Neural cell (in vitro differentiated cells): Measurements from ENCODE around the gene NEDD9. TPM values are rescaled to one million over a fixed set of nuclear protein-coding genes. Genes with fewer than 3 reads are reported as not detected.

Experiments used
- H2AFZ ChIP-seq: fragments of 200-600, 300-800 bp; sonication (generic), shearing (Covaris generic); 2 replicates; pipeline ENCODE4 v1.6.0; 2014; ENCODE audit warnings: low read depth, mild to moderate bottlenecking, antibody characterized with exemption, low read length, moderate library complexity
- H3F3A ChIP-seq: fragments of 200-600 bp; shearing (Covaris generic); 2 replicates; pipeline ENCODE4 v1.6.1; 2016; ENCODE audit warnings: mild to moderate bottlenecking, moderate library complexity, mixed read lengths, antibody characterized with exemption, low read length; ENCODE audit not compliant: insufficient read depth, poor library complexity, severe bottlenecking
- H3K27ac ChIP-seq: fragments of 200-600, 300-800 bp; sonication (generic), shearing (Covaris generic); 2 replicates; pipeline ENCODE4 v1.5.1; 2014; ENCODE audit warnings: mild to moderate bottlenecking, low read length, moderate library complexity
- H3K27me3 ChIP-seq: fragments of 300-800, 200-600 bp; sonication (generic), shearing (Covaris generic); 2 replicates; pipeline ENCODE4 v1.6.0; 2014; ENCODE audit warnings: mild to moderate bottlenecking, low read depth, low read length, moderate library complexity; ENCODE audit not compliant: insufficient read depth
- H3K36me3 ChIP-seq: fragments of 300-800, 200-600 bp; sonication (generic), shearing (Covaris generic); 2 replicates; pipeline ENCODE4 v1.5.1; 2014; ENCODE audit warnings: mild to moderate bottlenecking, antibody characterized with exemption, low read length, moderate library complexity; ENCODE audit not compliant: insufficient read depth
- H3K4me2 ChIP-seq: fragments of 300-800, 200-600 bp; sonication (generic), shearing (Covaris generic); 2 replicates; pipeline ENCODE4 v1.6.0; 2014; ENCODE audit warnings: mild to moderate bottlenecking, low read length
- H3K4me3 ChIP-seq: fragments of 300-800, 200-600 bp; sonication (generic), shearing (Covaris generic); 2 replicates; pipeline ENCODE4 v1.5.1; 2014; ENCODE audit warnings: mild to moderate bottlenecking, low read length, moderate library complexity
- H3K79me2 ChIP-seq: fragments of 200-600 bp; shearing (Covaris generic); replicated peaks from 2 replicates; pipeline ENCODE4 v1.6.0; 2014; ENCODE audit warnings: mild to moderate bottlenecking, low read length, moderate library complexity; ENCODE audit not compliant: insufficient read depth
- H3K9ac ChIP-seq: fragments of 300-800, 200-600 bp; sonication (generic), shearing (Covaris generic); 2 replicates; pipeline ENCODE4 v1.6.1; 2016; ENCODE audit warnings: mild to moderate bottlenecking, low read length, mixed read lengths
- H3K9me2 ChIP-seq: fragments of 200-600 bp; shearing (Covaris generic); 2 replicates; pipeline ENCODE4 v1.6.1; 2016; ENCODE audit warnings: mild to moderate bottlenecking, low read length, mixed read lengths; ENCODE audit not compliant: insufficient read depth
- H3K9me3 ChIP-seq: fragments of 200-600, 300-800 bp; sonication (generic), shearing (Covaris generic); 2 replicates; pipeline ENCODE4 v1.6.1; 2016; ENCODE audit warnings: mild to moderate bottlenecking, mixed run types, low read length, moderate library complexity, mixed read lengths
- H4K20me1 ChIP-seq: fragments of 200-600 bp; shearing (Covaris generic); 2 replicates; pipeline ENCODE4 v1.6.1; 2016; ENCODE audit warnings: mild to moderate bottlenecking, mixed run types; ENCODE audit not compliant: insufficient read depth
- EP300 ChIP-seq: fragments of 450-650 bp; conservative IDR thresholded peaks from 2 replicates; pipeline ENCODE4 v1.6.1; 2014; ENCODE audit warnings: antibody characterized with exemption, mild to moderate bottlenecking, moderate library complexity; ENCODE audit not compliant: poor library complexity, severe bottlenecking
- EZH2 ChIP-seq: fragments of 200-600, 300-800 bp; shearing (Covaris generic), sonication (generic); IDR thresholded peaks from 2 replicates; pipeline ENCODE4 v1.6.1; 2014; ENCODE audit warnings: antibody characterized with exemption, low read length, borderline replicate concordance, mild to moderate bottlenecking; ENCODE audit not compliant: insufficient read depth, poor library complexity, severe bottlenecking
- MXI1 ChIP-seq: fragments of 450-650 bp; conservative IDR thresholded peaks from 2 replicates; pipeline ENCODE4 v1.6.1; 2014; ENCODE audit warnings: antibody characterized with exemption, mild to moderate bottlenecking; ENCODE audit not compliant: poor library complexity, severe bottlenecking
- POLR2AphosphoS5 ChIP-seq: IDR thresholded peaks from 2 replicates; pipeline ENCODE4 v1.6.1; 2012
- RAD21 ChIP-seq: fragments of 450-650 bp; conservative IDR thresholded peaks from 2 replicates; pipeline ENCODE4 v1.6.1; 2014; ENCODE audit warnings: antibody characterized with exemption, mild to moderate bottlenecking, moderate library complexity
- SMC3 ChIP-seq: fragments of 450-650 bp; conservative IDR thresholded peaks from 2 replicates; pipeline ENCODE4 v1.6.1; 2014; ENCODE audit warnings: antibody characterized with exemption, mild to moderate bottlenecking, moderate library complexity; ENCODE audit not compliant: poor library complexity
- TAF1 ChIP-seq: IDR thresholded peaks from 2 replicates; pipeline ENCODE4 v1.6.1; 2012; ENCODE audit warnings: low read depth
- polyA plus RNA-seq: library from polyadenylated mRNA; depleted of rRNA; stranded (reverse); fragments of >200 nt; gene quantifications from 2 replicates; pipeline ENCODE4 v1.2.3, GENCODE V29; 2014
- TF ChIP-seq, protein P1 (sequence below): fragments of 450-650 bp; IDR thresholded peaks from 2 replicates; pipeline ENCODE4 v1.5.1; 2014; ENCODE audit warnings: antibody characterized with exemption, mild to moderate bottlenecking, moderate library complexity; ENCODE audit not compliant: poor library complexity, severe bottlenecking
- TF ChIP-seq, protein P2 (sequence below): IDR thresholded peaks from 2 replicates; pipeline ENCODE4 v1.6.1; 2012; ENCODE audit warnings: borderline replicate concordance

The NEDD9 gene
- polyA plus RNA-seq, 1 donor from 2014 or later, result 0.11 TPM

DNA sequence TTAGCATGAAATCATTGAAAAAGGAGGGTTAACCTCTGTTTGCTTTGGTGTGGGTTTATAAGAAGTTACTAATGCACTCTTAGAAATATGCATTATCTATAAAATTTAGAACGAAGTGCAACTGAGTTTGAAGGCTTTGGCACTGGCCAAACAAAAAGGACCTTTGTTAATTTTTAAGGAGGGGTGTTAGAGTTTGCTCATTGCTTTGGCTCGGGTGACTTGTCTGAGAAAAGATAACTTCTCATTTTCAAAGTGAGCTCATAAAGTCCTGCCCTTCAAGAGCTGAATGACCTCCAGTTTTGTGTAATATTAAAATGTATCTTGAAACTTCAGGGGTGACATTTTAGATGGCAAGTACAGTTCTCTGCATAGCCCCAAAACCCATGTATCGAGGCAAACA is 25.9 kb downstream of the NEDD9 start:
- Histone ChIP-seq H3K9ac (no peak overlapping the region), H3K4me2 (no peak overlapping the region)

DNA sequence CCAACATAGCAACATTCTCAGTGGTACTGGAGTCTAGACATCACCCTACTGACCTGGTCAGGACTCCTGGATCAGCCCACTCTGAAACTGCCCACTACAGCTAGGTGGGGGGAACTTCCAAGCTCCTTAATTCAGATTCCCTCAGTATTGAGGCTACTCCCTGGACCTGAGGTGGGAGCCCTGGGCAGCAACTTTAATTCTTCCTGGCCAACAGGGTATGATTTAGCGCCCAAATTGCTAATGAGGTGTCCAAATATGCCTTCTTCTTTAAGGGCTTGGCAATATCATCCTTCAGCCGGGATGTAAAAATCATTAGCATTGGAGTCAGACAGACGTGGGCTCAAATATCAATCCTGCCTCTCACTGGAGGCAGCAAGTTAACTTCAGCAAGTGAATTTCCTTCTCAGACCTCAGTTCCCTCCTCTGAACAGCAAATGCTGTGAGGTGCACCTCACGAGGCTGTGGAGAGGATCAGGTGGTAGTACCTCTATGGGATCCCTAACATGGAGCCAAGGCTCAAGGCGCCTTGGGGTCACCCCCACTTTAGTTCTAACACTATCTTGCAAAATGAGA is 27.6 kb downstream of the NEDD9 start:
- H4K20me1 ChIP-seq, result no peaks in the 10 kb centered on the region
- H3K79me2 ChIP-seq, result no peaks in the 10 kb centered on the region
- no peaks in the 10 kb centered on the region for H3K9me2 ChIP-seq
- H3K4me3 ChIP-seq, result no peak overlapping the region
- no peaks in the 10 kb centered on the region for H3F3A ChIP-seq
- no peak overlapping the region for H3K4me2 ChIP-seq
- H3K27ac ChIP-seq, result no peak overlapping the region
- TF ChIP-seq MXI1 (no peak), RAD21 (no peak), EP300 (no peak), SMC3 (no peak), EZH2 (no peak), POLR2AphosphoS5 (no peak), TAF1 (no peak)
- TF ChIP-seq, protein P1, sequence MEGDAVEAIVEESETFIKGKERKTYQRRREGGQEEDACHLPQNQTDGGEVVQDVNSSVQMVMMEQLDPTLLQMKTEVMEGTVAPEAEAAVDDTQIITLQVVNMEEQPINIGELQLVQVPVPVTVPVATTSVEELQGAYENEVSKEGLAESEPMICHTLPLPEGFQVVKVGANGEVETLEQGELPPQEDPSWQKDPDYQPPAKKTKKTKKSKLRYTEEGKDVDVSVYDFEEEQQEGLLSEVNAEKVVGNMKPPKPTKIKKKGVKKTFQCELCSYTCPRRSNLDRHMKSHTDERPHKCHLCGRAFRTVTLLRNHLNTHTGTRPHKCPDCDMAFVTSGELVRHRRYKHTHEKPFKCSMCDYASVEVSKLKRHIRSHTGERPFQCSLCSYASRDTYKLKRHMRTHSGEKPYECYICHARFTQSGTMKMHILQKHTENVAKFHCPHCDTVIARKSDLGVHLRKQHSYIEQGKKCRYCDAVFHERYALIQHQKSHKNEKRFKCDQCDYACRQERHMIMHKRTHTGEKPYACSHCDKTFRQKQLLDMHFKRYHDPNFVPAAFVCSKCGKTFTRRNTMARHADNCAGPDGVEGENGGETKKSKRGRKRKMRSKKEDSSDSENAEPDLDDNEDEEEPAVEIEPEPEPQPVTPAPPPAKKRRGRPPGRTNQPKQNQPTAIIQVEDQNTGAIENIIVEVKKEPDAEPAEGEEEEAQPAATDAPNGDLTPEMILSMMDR, result no peak
- TF ChIP-seq, protein P2, sequence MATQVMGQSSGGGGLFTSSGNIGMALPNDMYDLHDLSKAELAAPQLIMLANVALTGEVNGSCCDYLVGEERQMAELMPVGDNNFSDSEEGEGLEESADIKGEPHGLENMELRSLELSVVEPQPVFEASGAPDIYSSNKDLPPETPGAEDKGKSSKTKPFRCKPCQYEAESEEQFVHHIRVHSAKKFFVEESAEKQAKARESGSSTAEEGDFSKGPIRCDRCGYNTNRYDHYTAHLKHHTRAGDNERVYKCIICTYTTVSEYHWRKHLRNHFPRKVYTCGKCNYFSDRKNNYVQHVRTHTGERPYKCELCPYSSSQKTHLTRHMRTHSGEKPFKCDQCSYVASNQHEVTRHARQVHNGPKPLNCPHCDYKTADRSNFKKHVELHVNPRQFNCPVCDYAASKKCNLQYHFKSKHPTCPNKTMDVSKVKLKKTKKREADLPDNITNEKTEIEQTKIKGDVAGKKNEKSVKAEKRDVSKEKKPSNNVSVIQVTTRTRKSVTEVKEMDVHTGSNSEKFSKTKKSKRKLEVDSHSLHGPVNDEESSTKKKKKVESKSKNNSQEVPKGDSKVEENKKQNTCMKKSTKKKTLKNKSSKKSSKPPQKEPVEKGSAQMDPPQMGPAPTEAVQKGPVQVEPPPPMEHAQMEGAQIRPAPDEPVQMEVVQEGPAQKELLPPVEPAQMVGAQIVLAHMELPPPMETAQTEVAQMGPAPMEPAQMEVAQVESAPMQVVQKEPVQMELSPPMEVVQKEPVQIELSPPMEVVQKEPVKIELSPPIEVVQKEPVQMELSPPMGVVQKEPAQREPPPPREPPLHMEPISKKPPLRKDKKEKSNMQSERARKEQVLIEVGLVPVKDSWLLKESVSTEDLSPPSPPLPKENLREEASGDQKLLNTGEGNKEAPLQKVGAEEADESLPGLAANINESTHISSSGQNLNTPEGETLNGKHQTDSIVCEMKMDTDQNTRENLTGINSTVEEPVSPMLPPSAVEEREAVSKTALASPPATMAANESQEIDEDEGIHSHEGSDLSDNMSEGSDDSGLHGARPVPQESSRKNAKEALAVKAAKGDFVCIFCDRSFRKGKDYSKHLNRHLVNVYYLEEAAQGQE, result no peak
- H2AFZ ChIP-seq, result no peak overlapping the region
- H3K9ac ChIP-seq, result no peak overlapping the region
- no peaks in the 10 kb centered on the region for H3K9me3 ChIP-seq
- H3K27me3 ChIP-seq, result no peaks in the 10 kb centered on the region
- H3K36me3 ChIP-seq, result no peaks in the 10 kb centered on the region

More for the DNA sequence above, 25.9 kb downstream of the NEDD9 start:
- Histone ChIP-seq H3K27me3 (no peaks in the 10 kb centered on the region), H3K36me3 (no peaks in the 10 kb centered on the region), H3K79me2 (no peaks in the 10 kb centered on the region), H3K4me3 (no peak overlapping the region), H3K9me3 (no peaks in the 10 kb centered on the region), H3F3A (no peaks in the 10 kb centered on the region), H3K9me2 (no peaks in the 10 kb centered on the region), H3K27ac (no peak overlapping the region), H2AFZ (no peak overlapping the region), H4K20me1 (no peaks in the 10 kb centered on the region)
- no peak for TF ChIP-seq EZH2
- TF ChIP-seq RAD21, result no peak
- no peak for TF ChIP-seq EP300
- TF ChIP-seq MXI1, result no peak
